Dendritic cell treated with granulocyte-macrophage colony-stimulating factor and Interleukin-4, amounts not matched to agents 40 ng/mL and 50 ng/mL, for 4 days (primary cell): ENCODE measurements around the gene FEM1C.
"Not testable (repeated sequence)": the region's sequence is repeated elsewhere in the genome, so short reads cannot be mapped to it uniquely, and the experiment has no call there.

Experiments
- H3K27ac Mint-ChIP-seq: one replicate; pipeline ENCODE4 v1.8.0; 2022; ENCODE audit warnings: mild to moderate bottlenecking, mixed read lengths
- H3K27me3 Mint-ChIP-seq: one replicate; pipeline ENCODE4 v1.8.0; 2022; ENCODE audit warnings: mild to moderate bottlenecking, mixed read lengths
- H3K36me3 Mint-ChIP-seq: one replicate; pipeline ENCODE4 v1.8.0; 2022; ENCODE audit warnings: low read depth, mixed read lengths
- H3K4me1 Mint-ChIP-seq: one replicate; pipeline ENCODE4 v1.8.0; 2022; ENCODE audit warnings: low read depth, mixed read lengths
- H3K4me3 Mint-ChIP-seq: one replicate; pipeline ENCODE4 v1.8.0; 2022; ENCODE audit warnings: mild to moderate bottlenecking, moderate library complexity, mixed read lengths
- H3K9me3 Mint-ChIP-seq: one replicate; pipeline ENCODE4 v1.8.0; 2022; ENCODE audit warnings: mixed read lengths
- intact Hi-C: fragments of 100-400 bp; cut with micrococcal nuclease; formaldehyde crosslinking; loops from one replicate; pipeline ENCODE4 v1.15.0; 2022

The FEM1C gene

GRCh38 chr5:115494570-115495289, 49.8 kb downstream of the FEM1C start:
- Mint-ChIP-seq H3K4me1 (peaks cover 22% of the 10 kb centered on the region), H3K4me3 (no peak overlapping the region)
- intact Hi-C loops: no loop called here

GRCh38 chr5:115490596-115490995, 54.0 kb downstream of the FEM1C start:
- H3K27me3 Mint-ChIP-seq: peaks cover 2% of the 10 kb centered on the region
- no peaks in the 10 kb centered on the region for H3K9me3 Mint-ChIP-seq
- H3K4me1 Mint-ChIP-seq: peaks cover 49% of the 10 kb centered on the region
- intact Hi-C loops: no loop called here
- H3K4me3 Mint-ChIP-seq: no peak overlapping the region
- H3K27ac Mint-ChIP-seq: no peak overlapping the region
- no peaks in the 10 kb centered on the region for H3K36me3 Mint-ChIP-seq

More at GRCh38 chr5:115494570-115495289, 49.8 kb downstream of the FEM1C start:
- Mint-ChIP-seq H3K36me3 (no peaks in the 10 kb centered on the region), H3K9me3 (no peaks in the 10 kb centered on the region), H3K27ac (no peak overlapping the region), H3K27me3 (peaks cover 6% of the 10 kb centered on the region)

GRCh38 chr5:115489733-115490132, 54.8 kb downstream of the FEM1C start:
- H3K9me3 Mint-ChIP-seq: no peaks in the 10 kb centered on the region
- peaks cover 55% of the 10 kb centered on the region for H3K4me1 Mint-ChIP-seq
- H3K27me3 Mint-ChIP-seq: no peaks in the 10 kb centered on the region
- H3K36me3 Mint-ChIP-seq: no peaks in the 10 kb centered on the region
- no peak overlapping the region for H3K4me3 Mint-ChIP-seq
- intact Hi-C loops: loop anchor here (5.0 kb wide), 1 partner anchor 37 kb away; no protein-coding TSS in a partner anchor
- H3K27ac Mint-ChIP-seq: no peak overlapping the region

- intact Hi-C loops: loop anchor here (5.0 kb wide), 1 partner anchor 35 kb away; no protein-coding TSS in a partner anchor
- Mint-ChIP-seq H3K36me3 (no peaks in the 10 kb centered on the region), H3K4me3 (no peak overlapping the region), H3K4me1 (peaks cover 55% of the 10 kb centered on the region), H3K27me3 (no peaks in the 10 kb centered on the region), H3K9me3 (no peaks in the 10 kb centered on the region), H3K27ac (peak overlapping the region; percentile 46)
Observed at GRCh38 chr5:115487756-115488155, 56.8 kb downstream of the FEM1C start.

GRCh38 chr5:115487168-115487567, 57.4 kb downstream of the FEM1C start:
- no peaks in the 10 kb centered on the region for H3K36me3 Mint-ChIP-seq
- H3K4me3 Mint-ChIP-seq: no peak overlapping the region
- H3K4me1 Mint-ChIP-seq: peaks cover 54% of the 10 kb centered on the region
- H3K27me3 Mint-ChIP-seq: no peaks in the 10 kb centered on the region
- intact Hi-C loops: loop anchor here (5.0 kb wide), 1 partner anchor 35 kb away; no protein-coding TSS in a partner anchor
- peak overlapping the region; percentile 46 for H3K27ac Mint-ChIP-seq
- H3K9me3 Mint-ChIP-seq: no peaks in the 10 kb centered on the region

GRCh38 chr5:115486728-115487127, 57.8 kb downstream of the FEM1C start:
- intact Hi-C loops: loop anchor here (5.0 kb wide), 1 partner anchor 34 kb away; no protein-coding TSS in a partner anchor
- Mint-ChIP-seq H3K27me3 (no peaks in the 10 kb centered on the region), H3K27ac (peak overlapping the region; percentile 46), H3K36me3 (no peaks in the 10 kb centered on the region), H3K4me3 (no peak overlapping the region), H3K9me3 (no peaks in the 10 kb centered on the region), H3K4me1 (peaks cover 54% of the 10 kb centered on the region)

- H3K36me3 Mint-ChIP-seq: no peaks in the 10 kb centered on the region
- no peaks in the 10 kb centered on the region for H3K27me3 Mint-ChIP-seq
- no peaks in the 10 kb centered on the region for H3K9me3 Mint-ChIP-seq
- no peak overlapping the region for H3K4me3 Mint-ChIP-seq
- intact Hi-C loops: no loop called here
- H3K4me1 Mint-ChIP-seq: peaks cover 61% of the 10 kb centered on the region
- peak overlapping the region; percentile 74 for H3K27ac Mint-ChIP-seq
Observed at GRCh38 chr5:115484368-115484767, 60.2 kb downstream of the FEM1C start.

GRCh38 chr5:115480900-115481299, 63.7 kb downstream of the FEM1C start:
- H3K4me3 Mint-ChIP-seq: no peak overlapping the region
- H3K4me1 Mint-ChIP-seq: peaks cover 72% of the 10 kb centered on the region
- peaks cover 7% of the 10 kb centered on the region for H3K9me3 Mint-ChIP-seq
- no peak overlapping the region for H3K27ac Mint-ChIP-seq
- intact Hi-C loops: no loop called here
- H3K27me3 Mint-ChIP-seq: no peaks in the 10 kb centered on the region
- H3K36me3 Mint-ChIP-seq: peaks cover under 1% of the 10 kb centered on the region

GRCh38 chr5:115480271-115480670, 64.3 kb downstream of the FEM1C start:
- intact Hi-C loops: no loop called here
- Mint-ChIP-seq H3K36me3 (peaks cover 6% of the 10 kb centered on the region), H3K4me1 (peaks cover 73% of the 10 kb centered on the region), H3K27ac (peak overlapping the region; percentile 33), H3K4me3 (no peak overlapping the region), H3K27me3 (no peaks in the 10 kb centered on the region), H3K9me3 (peaks cover 7% of the 10 kb centered on the region)

GRCh38 chr5:115479166-115479873, 65.3 kb downstream of the FEM1C start:
- H3K4me1 Mint-ChIP-seq: peaks cover 66% of the 10 kb centered on the region
- intact Hi-C loops: loop anchor here (5.0 kb wide), 1 partner anchor 63 kb away; the partner anchor contains the start of gene FEM1C
- not testable (repeated sequence) for H3K36me3 Mint-ChIP-seq, H3K27me3 Mint-ChIP-seq, H3K9me3 Mint-ChIP-seq, H3K4me3 Mint-ChIP-seq
- H3K27ac Mint-ChIP-seq: peak overlapping the region; percentile 46

- intact Hi-C loops: loop anchor here (5.0 kb wide), 1 partner anchor 64 kb away; the partner anchor contains the start of gene FEM1C
- Mint-ChIP-seq H3K9me3 (peaks cover 7% of the 10 kb centered on the region), H3K36me3 (peaks cover 6% of the 10 kb centered on the region), H3K4me3 (no peak overlapping the region), H3K4me1 (peaks cover 69% of the 10 kb centered on the region), H3K27me3 (no peaks in the 10 kb centered on the region), H3K27ac (peak overlapping the region; percentile 46)
Observed at GRCh38 chr5:115478281-115478680, 66.3 kb downstream of the FEM1C start.

- Mint-ChIP-seq H3K27ac (peak overlapping the region; percentile 89), H3K36me3 (peaks cover 6% of the 10 kb centered on the region), H3K9me3 (peaks cover 7% of the 10 kb centered on the region), H3K4me1 (peaks cover 71% of the 10 kb centered on the region), H3K4me3 (no peak overlapping the region), H3K27me3 (no peaks in the 10 kb centered on the region)
- intact Hi-C loops: loop anchor here (5.0 kb wide), 1 partner anchor 65 kb away; the partner anchor contains the start of gene FEM1C
Observed at GRCh38 chr5:115477581-115477980, 67.0 kb downstream of the FEM1C start.

GRCh38 chr5:115475788-115476187, 68.8 kb downstream of the FEM1C start:
- Mint-ChIP-seq H3K36me3 (peaks cover 6% of the 10 kb centered on the region), H3K9me3 (peaks cover 7% of the 10 kb centered on the region), H3K27ac (peak overlapping the region; percentile 89), H3K27me3 (no peaks in the 10 kb centered on the region), H3K4me3 (no peak overlapping the region), H3K4me1 (peaks cover 79% of the 10 kb centered on the region)
- intact Hi-C loops: loop anchor here (2.0 to 5.0 kb wide), 2 partner anchors 15 to 67 kb away; partner anchors contain the start of gene FEM1C
